Measurements from ENCODE around the gene SPTSSB.

The SPTSSB gene

GRCh38 chr3:161345023-161345422 lies 26.3 kb downstream of the SPTSSB start:
- no peak overlapping the region for H3K4me3 ChIP-seq (ENCODE audit: control insufficient read depth, low read depth, low read length)
- no peak for DNase-seq (ENCODE audit: low read depth)
- TF ChIP-seq, protein P1, sequence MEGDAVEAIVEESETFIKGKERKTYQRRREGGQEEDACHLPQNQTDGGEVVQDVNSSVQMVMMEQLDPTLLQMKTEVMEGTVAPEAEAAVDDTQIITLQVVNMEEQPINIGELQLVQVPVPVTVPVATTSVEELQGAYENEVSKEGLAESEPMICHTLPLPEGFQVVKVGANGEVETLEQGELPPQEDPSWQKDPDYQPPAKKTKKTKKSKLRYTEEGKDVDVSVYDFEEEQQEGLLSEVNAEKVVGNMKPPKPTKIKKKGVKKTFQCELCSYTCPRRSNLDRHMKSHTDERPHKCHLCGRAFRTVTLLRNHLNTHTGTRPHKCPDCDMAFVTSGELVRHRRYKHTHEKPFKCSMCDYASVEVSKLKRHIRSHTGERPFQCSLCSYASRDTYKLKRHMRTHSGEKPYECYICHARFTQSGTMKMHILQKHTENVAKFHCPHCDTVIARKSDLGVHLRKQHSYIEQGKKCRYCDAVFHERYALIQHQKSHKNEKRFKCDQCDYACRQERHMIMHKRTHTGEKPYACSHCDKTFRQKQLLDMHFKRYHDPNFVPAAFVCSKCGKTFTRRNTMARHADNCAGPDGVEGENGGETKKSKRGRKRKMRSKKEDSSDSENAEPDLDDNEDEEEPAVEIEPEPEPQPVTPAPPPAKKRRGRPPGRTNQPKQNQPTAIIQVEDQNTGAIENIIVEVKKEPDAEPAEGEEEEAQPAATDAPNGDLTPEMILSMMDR (conservative IDR thresholded peaks at IDR 0.05; ENCODE audit: control insufficient read depth, insufficient read depth, low read depth, low read length) = no peak

DNA sequence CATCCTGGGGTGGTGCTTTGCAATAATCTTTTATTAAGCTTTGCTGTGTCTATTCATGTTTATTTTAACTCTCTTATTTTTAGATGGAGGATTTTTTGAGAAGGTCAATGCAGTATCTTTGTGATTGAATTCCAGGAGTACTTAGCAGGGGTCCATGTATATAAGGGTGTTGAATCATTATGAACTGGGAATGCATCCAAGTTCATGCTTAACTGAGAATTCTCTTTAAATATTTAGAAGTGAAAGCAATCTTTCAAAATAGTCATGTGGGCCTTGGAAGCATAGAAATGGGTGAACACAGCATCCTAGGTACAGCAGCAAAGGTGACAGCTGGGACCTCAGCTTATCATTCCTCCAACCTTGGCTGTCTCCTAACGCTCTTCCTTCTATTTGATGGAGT lies 27.3 kb downstream of the SPTSSB start:
- TF ChIP-seq, protein P1 (conservative IDR thresholded peaks at IDR 0.05; ENCODE audit: control insufficient read depth, insufficient read depth, low read depth, low read length) = no peak
- H3K4me3 ChIP-seq (ENCODE audit: control insufficient read depth, low read depth, low read length) = no peak overlapping the region
- DNase-seq (ENCODE audit: low read depth) = no peak

GRCh38 chr3:161343540-161343939 lies 27.8 kb downstream of the SPTSSB start:
- H3K4me3 ChIP-seq (ENCODE audit: control insufficient read depth, low read depth, low read length) = no peak overlapping the region
- no peak for DNase-seq (ENCODE audit: low read depth)
- TF ChIP-seq, protein P1 (conservative IDR thresholded peaks at IDR 0.05; ENCODE audit: control insufficient read depth, insufficient read depth, low read depth, low read length) = no peak

DNA sequence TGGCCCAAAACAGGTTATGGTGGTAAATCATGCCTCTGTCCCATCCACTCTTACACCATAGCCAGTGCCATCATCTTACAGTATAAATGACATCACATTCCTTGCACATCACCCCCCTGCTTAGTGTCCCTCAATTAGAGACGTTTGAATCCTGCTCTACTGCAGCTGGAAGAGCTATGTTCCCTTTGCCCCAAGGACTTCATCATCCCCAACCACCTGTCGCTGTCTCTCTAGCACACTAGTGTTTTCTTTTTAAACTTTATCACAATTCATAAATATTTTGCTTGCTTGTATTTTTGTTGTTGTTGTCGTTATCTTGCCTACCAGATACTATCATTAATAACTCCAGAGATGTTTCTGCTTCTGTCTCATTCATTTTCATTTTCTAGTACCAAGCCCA lies 28.7 kb downstream of the SPTSSB start:
- TF ChIP-seq, protein P1 (conservative IDR thresholded peaks at IDR 0.05; ENCODE audit: control insufficient read depth, insufficient read depth, low read depth, low read length) = no peak
- no peak overlapping the region for H3K4me3 ChIP-seq (ENCODE audit: control insufficient read depth, low read depth, low read length)
- no peak for DNase-seq (ENCODE audit: low read depth)

DNA sequence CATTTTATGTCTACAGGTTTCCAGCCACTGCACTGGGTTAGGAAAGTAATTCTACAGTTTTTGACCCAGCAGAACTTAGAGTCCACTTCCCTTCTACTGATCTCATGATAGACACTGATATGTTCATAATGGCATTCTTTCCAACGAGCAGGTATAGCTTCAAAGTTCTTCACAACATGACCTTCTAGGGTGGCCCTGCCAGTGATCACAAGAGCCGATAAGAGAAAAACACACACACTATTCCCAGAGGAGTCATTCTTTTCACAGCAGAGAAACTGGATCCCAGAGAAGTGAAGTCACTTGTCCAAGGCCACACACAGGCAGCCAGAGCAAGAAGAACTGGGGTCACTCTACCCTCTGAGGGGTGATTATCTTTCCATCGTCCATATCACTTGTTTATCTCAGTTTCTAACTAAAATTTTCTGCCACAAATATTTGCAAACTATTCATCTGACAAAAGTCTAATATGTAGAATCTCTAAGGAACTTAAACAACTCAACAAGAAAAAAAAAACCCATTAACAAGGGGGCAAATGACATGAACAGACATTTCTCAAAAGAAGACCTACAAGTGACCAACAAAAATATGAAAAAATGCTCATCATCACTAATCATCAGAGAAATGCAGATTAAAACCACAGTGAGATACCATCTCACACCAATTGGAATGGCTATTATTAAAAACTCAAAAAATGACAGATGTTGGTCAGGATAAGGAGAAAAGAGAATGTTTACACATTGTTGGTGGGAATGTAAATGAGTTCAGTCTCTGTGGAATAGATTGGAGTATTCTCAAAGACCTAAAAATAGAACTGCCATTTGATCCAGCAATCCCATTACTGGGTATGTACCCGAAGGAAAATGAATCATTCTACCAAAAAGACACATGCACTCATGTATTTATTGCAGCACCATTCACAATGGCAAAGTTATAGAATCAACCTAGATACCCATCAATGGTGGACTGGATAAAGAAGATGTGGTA lies 31.5 kb downstream of the SPTSSB start:
- TF ChIP-seq, protein P1 (conservative IDR thresholded peaks at IDR 0.05; ENCODE audit: control insufficient read depth, insufficient read depth, low read depth, low read length) = no peak
- H3K4me3 ChIP-seq (ENCODE audit: control insufficient read depth, low read depth, low read length) = no peak overlapping the region
- peak; percentile 18 for DNase-seq (ENCODE audit: low read depth)

DNA sequence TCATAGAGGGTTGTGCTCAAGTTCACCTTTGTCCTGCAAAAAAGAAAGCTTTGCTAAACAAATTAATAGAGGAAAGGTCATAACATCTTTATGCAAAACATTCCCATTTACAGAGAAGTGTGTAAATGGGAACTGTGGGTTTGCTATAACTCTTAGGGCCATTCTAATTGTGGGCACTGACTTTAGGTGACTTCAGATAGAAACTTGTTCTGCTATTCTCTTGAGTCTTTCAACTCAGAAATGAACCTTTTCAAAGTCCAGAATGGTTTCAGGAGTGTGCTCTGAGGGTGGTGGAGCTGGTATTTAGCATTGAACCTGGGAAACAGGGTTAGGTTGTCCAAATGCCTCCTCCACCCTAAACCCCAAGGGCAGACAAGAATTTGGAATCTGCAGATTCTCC lies 34.0 kb downstream of the SPTSSB start:
- H3K4me3 ChIP-seq (ENCODE audit: control insufficient read depth, low read depth, low read length) = no peak overlapping the region
- TF ChIP-seq, protein P1 (conservative IDR thresholded peaks at IDR 0.05; ENCODE audit: control insufficient read depth, insufficient read depth, low read depth, low read length) = no peak
- DNase-seq (ENCODE audit: low read depth) = no peak
